ENCODE measurements around the gene SCAPER.
"Not testable (repeated sequence)": the region's sequence is repeated elsewhere in the genome, so short reads cannot be mapped to it uniquely, and the experiment has no call there.

Gene SCAPER

GRCh38 chr15:76335307-76336253, 569.6 kb downstream of the SCAPER start:
- DNase-seq, result no peak

DNA sequence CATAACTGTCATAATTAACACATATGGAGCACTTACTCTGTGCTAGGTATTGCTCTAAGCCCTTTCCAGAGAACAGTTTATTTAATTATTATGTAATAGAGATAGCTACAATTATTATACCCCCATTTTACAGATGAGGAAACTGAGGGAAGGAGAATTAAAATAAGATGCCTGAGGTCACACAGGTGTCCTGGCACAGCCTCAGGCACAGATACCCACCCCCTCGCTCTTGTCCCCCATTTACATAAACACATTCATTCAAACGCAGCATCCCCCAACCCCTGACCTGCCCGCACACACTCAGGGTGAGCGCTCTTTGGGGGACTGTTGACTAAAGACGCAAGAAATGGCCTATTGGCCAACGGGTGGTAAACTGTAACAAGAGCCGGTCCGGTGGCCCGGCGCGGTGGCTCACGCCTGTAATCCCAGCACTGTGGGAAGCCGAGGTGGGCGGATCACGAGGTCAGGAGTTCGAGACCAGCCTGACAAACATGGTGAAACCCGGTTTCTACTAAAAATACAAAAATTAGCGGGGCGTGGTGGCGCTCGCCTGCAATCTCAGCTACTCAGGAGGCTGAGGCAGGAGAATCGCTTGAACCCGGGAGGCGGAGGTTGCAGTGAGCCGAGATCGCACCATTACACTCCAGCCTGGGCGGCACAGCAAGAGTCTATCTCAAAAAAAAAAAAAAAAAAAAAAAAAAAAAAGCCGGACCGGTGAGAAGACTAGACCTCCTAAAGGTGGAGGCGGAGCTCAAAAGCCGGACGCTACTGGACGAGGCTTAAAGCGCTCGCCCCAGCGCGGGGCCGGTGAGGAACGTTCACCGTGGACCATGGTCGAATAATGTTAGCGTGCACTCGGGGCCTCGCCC, 570.5 kb downstream of the SCAPER start:
- DNase-seq, result no peak

DNA sequence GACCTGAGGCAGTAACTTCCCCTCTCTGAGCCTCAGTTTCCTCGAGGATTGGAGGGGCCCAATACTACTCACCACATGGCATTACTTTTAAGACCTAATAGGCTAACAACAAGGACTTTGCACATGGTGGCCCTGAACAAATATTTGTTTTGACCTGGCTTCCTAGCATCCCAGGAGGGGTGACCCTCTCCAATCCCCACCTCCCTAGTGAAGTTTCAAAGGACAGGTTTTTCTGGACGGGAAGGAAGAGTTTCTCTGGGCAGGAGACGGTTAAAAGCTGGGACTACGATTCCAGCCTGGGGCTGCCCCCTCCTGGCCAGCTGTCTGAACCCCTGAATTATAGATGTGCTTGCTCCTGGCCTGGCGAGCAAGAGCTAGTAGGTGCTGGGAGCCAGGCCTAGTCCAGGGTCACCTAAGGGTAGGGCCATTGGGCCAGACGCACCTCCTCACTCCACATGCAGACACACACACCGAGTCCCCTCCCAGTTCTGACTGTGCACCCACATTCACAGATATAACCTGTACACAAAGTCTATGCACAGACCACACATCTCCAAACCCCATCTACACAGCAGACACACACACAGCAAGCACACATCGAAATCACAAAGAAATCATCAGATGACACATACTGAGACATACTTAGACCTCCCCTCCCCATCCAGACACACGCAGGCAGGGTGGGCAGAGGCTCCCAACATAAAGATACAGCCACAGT, 571.3 kb downstream of the SCAPER start:
- no peak for DNase-seq

- no peak for DNase-seq
Observed at GRCh38 chr15:76333309-76333708, 571.8 kb downstream of the SCAPER start.

- DNase-seq, result no peak
Observed at GRCh38 chr15:76332796-76333195, 572.3 kb downstream of the SCAPER start.

DNA sequence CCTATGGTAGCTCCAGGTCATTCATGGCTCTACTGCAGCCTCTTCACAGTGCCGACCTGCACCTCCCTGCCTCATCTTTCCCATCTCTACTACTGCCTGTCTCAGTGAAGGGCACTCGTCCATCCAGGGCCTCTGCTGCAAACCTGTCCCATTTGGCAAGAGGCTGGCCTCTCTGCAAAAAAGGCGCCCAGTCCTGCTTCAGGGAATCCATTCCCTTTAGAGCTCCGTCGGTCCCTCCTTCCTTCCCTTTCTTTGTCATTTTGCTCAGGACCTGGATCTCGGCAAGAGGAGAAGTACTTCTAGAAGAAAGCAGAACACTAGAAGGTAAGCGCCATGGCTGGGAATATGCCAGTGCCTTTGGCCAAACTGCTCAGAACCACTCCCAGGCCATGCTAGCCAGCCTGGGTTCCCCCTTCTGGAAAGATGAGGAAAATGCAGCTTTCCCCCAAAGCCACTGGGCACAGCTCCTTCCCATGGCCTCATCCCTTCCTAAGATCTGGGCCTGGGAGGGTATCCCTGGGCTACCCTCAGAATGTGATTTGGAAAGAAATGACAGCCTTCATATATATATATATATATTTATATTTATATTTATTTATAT, 575.0 kb downstream of the SCAPER start:
- no peak for DNase-seq

DNA sequence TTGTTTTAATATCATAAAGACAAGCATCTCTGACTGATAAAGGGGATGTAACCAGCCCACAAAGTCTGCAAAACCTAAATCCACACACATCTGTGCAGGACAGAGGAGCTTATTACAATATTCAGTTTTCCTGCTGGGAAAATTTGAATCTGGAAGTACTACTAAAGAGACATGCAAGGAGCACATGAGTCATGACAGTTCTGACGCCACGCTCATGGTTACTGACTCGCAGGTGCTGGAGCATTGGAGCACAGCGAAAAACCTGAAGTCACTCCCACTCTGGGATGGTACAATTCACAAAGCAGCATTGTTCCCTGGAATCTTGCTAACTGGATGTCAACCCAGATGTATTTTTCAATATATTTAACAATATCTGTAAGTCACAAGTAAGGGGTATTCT, 576.2 kb downstream of the SCAPER start:
- DNase-seq, result no peak

DNA sequence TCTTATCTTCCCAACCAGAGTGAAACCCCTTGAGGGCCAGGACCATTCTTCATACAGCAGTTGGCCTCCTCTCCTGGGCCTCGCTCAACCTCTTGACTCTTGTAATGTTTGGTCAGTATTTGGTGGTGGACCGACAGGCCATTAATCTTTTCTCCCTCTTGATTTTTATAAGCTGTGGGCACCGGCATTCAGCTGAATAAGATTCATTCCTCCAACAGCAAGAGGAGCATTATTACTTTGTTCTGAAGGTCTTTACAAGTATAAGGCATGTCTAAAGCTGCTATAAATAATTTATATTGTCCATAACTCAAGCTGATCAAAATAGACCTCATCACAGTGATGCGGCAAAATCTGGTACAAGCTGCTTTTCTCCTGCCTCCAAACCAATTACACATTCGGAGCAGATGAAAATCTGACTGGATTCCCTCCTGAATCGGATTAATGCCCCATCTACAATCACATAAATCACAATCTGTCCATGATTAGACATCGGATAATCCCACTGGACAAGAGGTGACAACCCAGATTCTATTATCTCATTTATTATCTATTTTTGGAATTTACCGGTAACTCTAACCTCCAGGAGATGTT, 576.9 kb downstream of the SCAPER start:
- no peak for DNase-seq

- no peak for DNase-seq
Observed at GRCh38 chr15:76327191-76328105, 577.7 kb downstream of the SCAPER start.

DNA sequence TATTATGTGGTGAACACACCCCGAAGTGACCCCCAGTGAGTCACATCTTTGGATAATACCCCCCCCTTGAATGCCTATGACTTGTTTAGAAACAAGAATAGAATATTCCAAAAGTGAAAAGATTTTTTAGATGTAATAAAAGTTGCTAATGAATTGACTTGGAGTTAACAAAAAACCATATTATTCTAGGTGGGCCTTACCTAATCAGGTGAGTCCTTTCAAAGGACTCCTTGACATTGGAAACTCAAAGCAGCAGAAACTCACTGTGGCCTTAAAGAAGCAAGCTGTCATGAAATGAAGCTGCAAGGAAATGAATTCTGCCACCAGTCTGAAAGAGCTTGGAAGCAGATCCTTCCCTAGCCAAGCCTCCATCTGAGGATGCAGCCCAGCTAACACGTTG, 579.4 kb downstream of the SCAPER start:
- DNase-seq, result no peak

GRCh38 chr15:76324066-76324465, 581.1 kb downstream of the SCAPER start:
- DNase-seq, result no peak

GRCh38 chr15:76321602-76322001, 583.5 kb downstream of the SCAPER start:
- DNase-seq, result no peak

DNA sequence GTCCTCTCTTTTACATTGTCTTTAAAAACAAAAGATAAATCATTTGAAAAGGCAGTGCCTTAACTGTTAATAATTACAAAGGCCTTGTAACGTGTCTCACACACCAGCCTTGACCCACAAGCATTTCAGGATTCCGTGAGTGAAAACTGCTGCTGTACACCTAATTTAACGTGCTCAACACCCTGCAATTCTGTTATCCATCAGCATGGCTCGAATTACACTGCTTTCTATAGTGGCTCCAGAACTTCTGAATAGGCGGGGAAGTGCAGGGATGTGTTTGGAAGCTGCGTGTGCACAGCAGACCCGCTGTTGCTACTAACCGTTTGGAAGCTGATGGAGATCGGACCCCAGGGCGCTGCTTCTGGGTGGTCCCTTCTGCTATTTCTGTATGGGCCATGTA, 584.0 kb downstream of the SCAPER start:
- no peak for DNase-seq

- no peak for DNase-seq
Observed at GRCh38 chr15:76320012-76320411, 585.1 kb downstream of the SCAPER start.

DNA sequence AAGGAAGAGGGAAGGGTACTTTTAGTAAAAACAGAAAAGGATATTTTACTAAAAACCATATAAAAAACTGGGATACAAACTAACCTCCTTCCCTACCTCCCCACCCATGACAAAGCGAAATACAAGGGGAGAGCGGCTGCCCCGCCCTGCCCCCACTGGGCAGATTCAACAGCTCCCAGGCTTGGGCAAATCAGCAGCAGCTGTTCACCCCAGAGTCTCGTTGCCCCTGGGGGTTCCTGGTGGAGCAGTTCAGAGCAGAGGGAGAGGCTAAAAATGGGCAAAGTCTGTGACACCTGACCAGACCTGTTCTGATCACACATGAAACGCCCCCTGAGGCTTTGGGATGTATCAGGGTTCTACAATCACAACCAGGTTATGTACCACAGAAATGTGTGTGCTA, 591.4 kb downstream of the SCAPER start:
- DNase-seq, result no peak

DNA sequence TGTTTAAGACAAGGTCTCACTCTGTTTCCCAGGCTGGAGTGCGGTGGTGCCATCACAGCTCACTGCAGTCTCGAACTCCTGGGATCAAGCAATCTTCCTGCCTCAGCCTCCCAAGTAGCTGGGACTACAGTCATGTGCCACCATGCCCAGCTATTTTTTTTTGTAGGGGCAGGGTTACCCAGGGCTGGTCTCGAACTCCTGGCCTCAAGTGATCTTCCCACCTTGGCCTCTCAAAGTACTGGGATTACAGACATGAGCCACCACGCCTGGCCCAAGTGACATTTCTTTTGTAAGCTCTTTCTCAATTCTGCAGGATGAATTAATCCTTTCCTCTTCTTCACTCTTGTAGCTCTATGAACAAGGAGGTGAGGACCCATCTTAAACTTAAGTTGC, 592.0 kb downstream of the SCAPER start:
- not testable (repeated sequence) for DNase-seq

- no peak for DNase-seq
Observed at GRCh38 chr15:76312540-76313174, 592.5 kb downstream of the SCAPER start.

DNA sequence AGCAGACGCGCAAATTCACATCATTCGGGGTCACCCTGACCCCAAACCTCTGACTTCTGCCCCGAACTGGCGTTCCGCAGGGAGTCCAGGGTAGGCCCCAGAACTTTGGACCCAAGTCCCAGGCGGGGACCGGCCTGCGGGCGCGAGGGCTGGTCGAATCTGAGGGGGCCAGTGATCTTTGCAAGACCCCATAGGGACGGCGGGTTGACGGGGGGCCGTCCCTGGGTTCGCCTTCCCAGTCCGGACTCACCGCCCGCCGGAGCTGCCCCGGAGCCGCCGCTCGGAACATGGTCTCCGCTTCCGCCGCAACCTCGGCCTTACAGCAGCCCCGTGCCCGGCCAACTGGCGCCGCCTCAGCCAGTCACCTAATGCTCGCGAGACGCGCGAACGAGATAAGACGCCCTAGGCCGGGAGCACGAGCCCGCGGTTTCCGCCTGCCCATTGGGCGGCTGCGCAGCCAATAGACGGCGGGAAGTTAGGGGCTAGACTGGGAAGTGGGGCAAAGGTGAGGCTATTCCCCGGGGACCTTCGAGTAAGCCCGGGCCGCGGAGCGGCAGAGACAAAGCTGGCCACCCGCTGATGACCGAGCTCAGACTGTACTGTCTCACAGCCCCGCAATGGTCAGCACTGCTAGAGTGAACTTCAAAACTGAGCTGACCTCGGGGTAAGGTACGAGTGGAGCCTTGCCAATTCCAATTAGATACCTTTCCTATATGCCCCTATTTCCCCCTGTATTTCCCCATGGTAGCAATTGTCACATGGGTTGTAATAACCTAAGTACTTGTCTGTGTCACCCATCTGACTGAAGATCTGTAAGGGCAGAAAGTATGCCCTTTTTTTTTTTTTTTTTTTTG, 593.8 kb downstream of the SCAPER start, which contains the start of gene ETFA:
Gene ETFA (minus strand): TSS at position 370 of the 854 bp plus-strand sequence. CDS start 81 bp downstream, at position 289.
- DNase-seq, result peak; percentile 92

DNA sequence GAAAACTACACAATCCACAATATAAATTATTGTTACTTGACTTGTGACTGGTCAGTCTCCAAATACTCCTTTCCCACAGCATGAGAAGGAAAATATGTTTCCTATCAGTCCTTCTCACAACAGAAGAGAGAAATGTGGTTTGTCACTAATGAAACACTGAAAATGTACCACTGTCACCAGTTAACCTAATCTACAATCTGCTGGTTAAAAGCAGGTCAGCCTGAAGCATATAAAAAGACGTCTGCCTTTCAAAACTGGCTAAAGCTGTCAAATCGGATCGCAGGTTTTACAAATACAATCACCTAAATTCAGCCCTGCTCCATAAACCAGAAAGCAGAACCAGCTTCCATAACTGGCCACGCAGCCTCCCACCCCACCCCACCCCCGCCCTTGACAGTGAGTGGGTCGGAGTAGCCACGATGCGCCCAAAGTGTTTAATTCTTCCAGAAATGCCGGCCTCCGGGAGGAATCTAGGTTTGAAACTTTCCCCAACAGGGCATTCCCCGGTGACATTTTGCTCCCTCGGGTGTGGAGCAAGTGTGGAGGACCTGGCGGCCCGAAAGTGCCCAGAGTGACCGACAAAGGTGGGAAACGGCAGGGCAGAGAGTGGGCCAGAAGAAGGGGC, 594.6 kb downstream of the SCAPER start:
- DNase-seq, result peak; percentile 27

All from CD4-positive, alpha-beta T cell treated with Interleukin-21 for 1 hour (primary cell).